ENCODE results near the gene PEDS1.
A peak's percentile ranks its signal among the peaks of the same experiment; 100 is the strongest.
"Not testable (repeated sequence)": the region's sequence is repeated elsewhere in the genome, so short reads cannot be mapped to it uniquely, and the experiment has no call there.

The PEDS1 gene

GRCh38 chr20:50112512-50113419 is 40.8 kb downstream of the PEDS1 start, which contains the start of gene UBE2V1:
Gene UBE2V1, minus strand, starts transcription at chr20:50113150. Its CDS starts 22 bp downstream, at chr20:50113128.
- DNase-seq: peak; percentile 93

DNA sequence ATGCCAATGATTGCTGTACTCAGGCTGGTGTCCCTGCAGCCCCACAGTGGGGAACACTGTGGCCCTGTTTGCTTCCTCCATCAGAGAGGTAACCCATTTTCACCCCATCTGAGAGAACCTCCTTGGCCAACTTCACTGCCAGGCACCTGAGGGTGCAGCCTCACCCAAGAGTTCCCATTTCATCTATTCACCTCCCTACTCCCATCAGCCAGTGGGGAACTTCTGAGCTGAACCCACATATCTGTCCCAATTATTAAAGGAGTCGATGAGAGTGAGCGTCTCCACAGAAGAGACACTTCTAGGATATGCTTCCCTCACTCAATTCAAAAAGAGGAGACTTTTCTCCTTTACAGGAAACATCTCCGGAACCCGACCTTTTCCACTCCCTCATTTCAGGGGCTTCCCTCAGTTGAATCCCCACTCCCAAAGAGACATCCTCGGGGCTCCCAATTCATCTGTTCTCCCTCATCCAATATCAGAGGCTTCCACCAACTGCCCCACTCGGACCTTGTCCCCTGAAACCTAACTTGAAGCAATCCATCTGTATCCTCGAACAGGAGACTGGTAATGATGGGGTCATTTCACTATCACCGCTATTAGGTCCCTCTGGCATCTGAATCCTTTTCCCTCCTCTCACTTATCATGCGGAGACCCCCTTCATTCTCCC is 41.6 kb downstream of the PEDS1 start:
- no peak for DNase-seq

DNA sequence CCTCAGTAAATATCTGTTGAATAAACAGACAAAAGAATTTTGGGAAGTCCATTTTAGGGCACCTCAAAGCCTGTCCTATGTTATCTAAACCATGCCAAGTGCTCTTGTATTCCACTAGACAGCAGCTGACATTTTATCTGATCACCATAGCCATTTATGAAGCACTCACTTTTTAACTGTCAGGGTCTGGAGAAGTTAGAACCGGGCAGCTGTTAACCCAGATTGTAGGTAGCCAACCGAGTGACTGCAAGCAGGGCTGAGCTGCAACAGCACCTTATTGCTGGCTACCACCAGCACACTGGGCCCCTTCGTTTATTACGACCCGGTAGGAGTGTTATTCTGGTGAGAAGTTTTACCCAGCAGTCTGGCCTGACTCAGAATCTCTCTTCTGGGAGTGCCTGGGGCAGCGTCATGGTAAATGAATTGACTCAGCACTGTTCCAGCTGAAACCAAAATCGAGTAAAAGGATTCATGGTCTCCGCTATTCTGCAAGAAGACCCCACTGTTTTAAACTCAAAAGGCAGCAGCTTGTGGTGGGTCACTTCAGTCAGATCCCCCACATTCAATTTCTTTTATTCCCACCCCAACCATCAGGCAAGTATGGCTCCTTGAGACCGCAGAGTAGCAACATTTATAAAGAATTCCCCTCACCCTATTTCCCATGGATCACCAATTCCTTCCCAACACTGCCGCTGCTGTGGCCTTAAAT is 42.2 kb downstream of the PEDS1 start:
- peak; percentile 13 for DNase-seq

- DNase-seq: peak; percentile 29
These were observed 43.1 kb downstream of the PEDS1 start for GRCh38 chr20:50110141-50111047.

- DNase-seq: no peak
These were observed 44.8 kb downstream of the PEDS1 start for GRCh38 chr20:50108556-50109235.

DNA sequence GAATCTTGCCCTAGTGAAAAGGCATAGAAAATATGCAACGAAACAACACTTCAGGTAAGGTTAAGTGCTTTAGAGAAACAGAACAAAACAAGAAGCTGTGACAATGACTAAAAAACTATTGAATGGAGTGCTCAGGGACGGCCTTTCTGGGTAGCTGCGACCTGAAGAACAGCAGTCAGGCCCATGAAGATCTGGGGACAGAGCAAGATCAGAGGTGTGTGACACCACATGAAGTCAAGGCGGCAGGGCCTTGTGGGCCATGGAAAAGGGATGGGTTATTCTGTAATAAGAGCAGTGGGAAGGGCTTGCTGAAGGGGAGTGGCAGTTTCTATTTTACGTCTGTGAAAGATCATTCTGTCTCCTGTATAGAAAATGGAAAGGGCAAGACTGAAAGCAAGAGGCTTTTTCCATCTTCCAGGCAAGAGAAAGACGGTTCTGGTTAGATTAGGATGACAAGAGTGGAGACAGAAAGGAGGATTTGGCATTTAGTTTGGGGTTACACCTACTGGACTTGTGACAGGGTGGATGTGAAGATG is 45.7 kb downstream of the PEDS1 start:
- no peak for DNase-seq

GRCh38 chr20:50107086-50107660 is 46.4 kb downstream of the PEDS1 start:
- no peak for DNase-seq

GRCh38 chr20:50106669-50107068 is 46.9 kb downstream of the PEDS1 start:
- not testable (repeated sequence) for DNase-seq

Data from CD4-positive, alpha-beta T cell treated with Interleukin-6 for 4 hours (primary cell).